Astrocyte (in vitro differentiated cells and primary cell): ENCODE data around the gene DPM3. TPM values are rescaled to one million over a fixed set of nuclear protein-coding genes. Genes with fewer than 3 reads are reported as not detected.

Experiments
- DNase-seq: peaks from one replicate; pipeline ENCODE4 v3.0.0-alpha.2; 2010; ENCODE audit warnings: low read depth
- FAIRE-seq: peaks from 2 replicates; lab custom pipeline; 2011; peaks lifted over from hg19 to GRCh38; lab: Jason Lieb, UNC
- H2AFZ ChIP-seq: 2 replicates; pipeline ENCODE4 v1.6.0; 2012; ENCODE audit warnings: low read depth, low read length, inconsistent platforms
- H3K27ac ChIP-seq: 2 replicates; pipeline ENCODE4 v1.5.1; 2011; ENCODE audit warnings: low read depth, low read length, inconsistent platforms
- H3K27me3 ChIP-seq: 2 replicates; pipeline ENCODE4 v1.6.0; 2011; ENCODE audit warnings: low read length, inconsistent platforms; ENCODE audit not compliant: insufficient read depth
- H3K36me3 ChIP-seq: 2 replicates; pipeline ENCODE4 v1.5.1; 2011; ENCODE audit warnings: low read length, inconsistent platforms; ENCODE audit not compliant: insufficient read depth
- H3K4me1 ChIP-seq: 2 replicates; pipeline ENCODE4 v1.5.1; 2011; ENCODE audit warnings: low read length, inconsistent platforms; ENCODE audit not compliant: insufficient read depth
- H3K4me2 ChIP-seq: 2 replicates; pipeline ENCODE4 v1.6.0; 2012; ENCODE audit warnings: low read length, inconsistent platforms
- H3K4me3 ChIP-seq: 2 replicates; pipeline ENCODE4 v1.5.1; 2011; ENCODE audit warnings: low read depth, mild to moderate bottlenecking, low read length, inconsistent platforms; ENCODE audit not compliant: insufficient read depth
- H3K79me2 ChIP-seq: 2 replicates; pipeline ENCODE4 v1.6.0; 2012; ENCODE audit warnings: mild to moderate bottlenecking, low read length, inconsistent platforms; ENCODE audit not compliant: insufficient read depth
- H3K9ac ChIP-seq: 2 replicates; pipeline ENCODE4 v1.6.0; 2012; ENCODE audit warnings: mild to moderate bottlenecking, low read length, inconsistent platforms
- H3K9me3 ChIP-seq: 2 replicates; pipeline ENCODE4 v1.5.1; 2012; ENCODE audit warnings: low read depth, mild to moderate bottlenecking, low read length, inconsistent platforms; ENCODE audit not compliant: insufficient read depth
- H4K20me1 ChIP-seq: 2 replicates; pipeline ENCODE4 v1.6.0; 2012; ENCODE audit warnings: low read length, inconsistent platforms; ENCODE audit not compliant: insufficient read depth
- H3K27ac Mint-ChIP-seq: one replicate; pipeline ENCODE4 v1.8.0; 2021; ENCODE audit warnings: mild to moderate bottlenecking, mixed read lengths; ENCODE audit not compliant: unreplicated experiment
- H3K27me3 Mint-ChIP-seq: one replicate; pipeline ENCODE4 v1.8.0; 2021; ENCODE audit warnings: low read depth, mixed read lengths; ENCODE audit not compliant: unreplicated experiment
- H3K36me3 Mint-ChIP-seq: one replicate; pipeline ENCODE4 v1.8.0; 2021; ENCODE audit warnings: low read depth, mixed read lengths; ENCODE audit not compliant: unreplicated experiment
- H3K4me1 Mint-ChIP-seq: one replicate; pipeline ENCODE4 v1.8.0; 2021; ENCODE audit warnings: low read depth, mixed read lengths; ENCODE audit not compliant: unreplicated experiment
- H3K4me3 Mint-ChIP-seq: one replicate; pipeline ENCODE4 v1.8.0; 2021; ENCODE audit warnings: mild to moderate bottlenecking, moderate library complexity, mixed read lengths; ENCODE audit not compliant: unreplicated experiment
- H3K9me3 Mint-ChIP-seq: one replicate; pipeline ENCODE4 v1.8.0; 2021; ENCODE audit warnings: mild to moderate bottlenecking, mixed read lengths; ENCODE audit not compliant: unreplicated experiment
- CTCF ChIP-seq: IDR thresholded peaks from 2 replicates; pipeline ENCODE4 v1.5.1; 2011; ENCODE audit warnings: low read depth, mild to moderate bottlenecking, inconsistent platforms, low read length, moderate library complexity; ENCODE audit not compliant: insufficient read depth
- EZH2 ChIP-seq: IDR thresholded peaks from 2 replicates; pipeline ENCODE4 v1.6.1; 2012; ENCODE audit warnings: mild to moderate bottlenecking, low read length, inconsistent platforms; ENCODE audit not compliant: insufficient read depth
- total RNA-seq: library from RNA; stranded (reverse); gene quantifications from 2 replicates; pipeline ENCODE4 v1.2.1, GENCODE V29; 2021

DPM3 gene
- total RNA-seq, 1 donor from 2014 or later, result 31.0 TPM

GRCh38 chr1:155183775-155184221, 43.5 kb upstream of the DPM3 start:
- DNase-seq, result no peak
- Histone ChIP-seq H3K27me3 (no peaks in the 10 kb centered on the region), H3K4me3 (no peak overlapping the region), H3K9me3 (no peaks in the 10 kb centered on the region), H3K4me2 (no peak overlapping the region), H2AFZ (no peak overlapping the region), H3K4me1 (no peaks in the 10 kb centered on the region), H3K79me2 (no peaks in the 10 kb centered on the region), H3K9ac (no peak overlapping the region), H3K36me3 (peaks cover 6% of the 10 kb centered on the region), H3K27ac (no peak overlapping the region), H4K20me1 (peaks cover 4% of the 10 kb centered on the region)
- Mint-ChIP-seq H3K36me3 (peaks cover 14% of the 10 kb centered on the region), H3K9me3 (peaks cover 3% of the 10 kb centered on the region), H3K4me1 (peaks cover 2% of the 10 kb centered on the region), H3K27me3 (peaks cover 1% of the 10 kb centered on the region), H3K27ac (no peak overlapping the region), H3K4me3 (no peak overlapping the region)
- TF ChIP-seq CTCF (no peak), EZH2 (no peak)
- no peak for FAIRE-seq

- no peak overlapping the region for H3K4me3 ChIP-seq
- Mint-ChIP-seq H3K9me3 (no peaks in the 10 kb centered on the region), H3K4me1 (peaks cover 2% of the 10 kb centered on the region), H3K36me3 (peaks cover 12% of the 10 kb centered on the region), H3K27me3 (no peaks in the 10 kb centered on the region), H3K27ac (no peak overlapping the region), H3K4me3 (no peak overlapping the region)
- H3K79me2 ChIP-seq, result no peaks in the 10 kb centered on the region
- DNase-seq (no peak), FAIRE-seq (no peak)
- no peak for TF ChIP-seq CTCF
- no peak for TF ChIP-seq EZH2
- H4K20me1 ChIP-seq, result peaks cover 11% of the 10 kb centered on the region
- H3K4me2 ChIP-seq, result no peak overlapping the region
- H2AFZ ChIP-seq, result no peak overlapping the region
- H3K9ac ChIP-seq, result no peak overlapping the region
- H3K36me3 ChIP-seq, result peaks cover 8% of the 10 kb centered on the region
- H3K4me1 ChIP-seq, result no peaks in the 10 kb centered on the region
- H3K9me3 ChIP-seq, result no peaks in the 10 kb centered on the region
- no peak overlapping the region for H3K27ac ChIP-seq
- H3K27me3 ChIP-seq, result no peaks in the 10 kb centered on the region
Observed at GRCh38 chr1:155182052-155182550, 41.8 kb upstream of the DPM3 start.

- Mint-ChIP-seq H3K27me3 (no peaks in the 10 kb centered on the region), H3K4me1 (peaks cover 2% of the 10 kb centered on the region), H3K36me3 (peaks cover 13% of the 10 kb centered on the region), H3K9me3 (no peaks in the 10 kb centered on the region), H3K4me3 (no peak overlapping the region), H3K27ac (no peak overlapping the region)
- no peak overlapping the region for H3K27ac ChIP-seq
- FAIRE-seq (no peak), DNase-seq (no peak)
- H3K27me3 ChIP-seq, result no peaks in the 10 kb centered on the region
- no peaks in the 10 kb centered on the region for H3K9me3 ChIP-seq
- H3K4me2 ChIP-seq, result no peak overlapping the region
- TF ChIP-seq CTCF, result no peak
- no peak for TF ChIP-seq EZH2
- H3K79me2 ChIP-seq, result no peaks in the 10 kb centered on the region
- peaks cover 8% of the 10 kb centered on the region for H3K36me3 ChIP-seq
- H4K20me1 ChIP-seq, result peaks cover 11% of the 10 kb centered on the region
- H3K4me3 ChIP-seq, result no peak overlapping the region
- H3K9ac ChIP-seq, result no peak overlapping the region
- no peak overlapping the region for H2AFZ ChIP-seq
- H3K4me1 ChIP-seq, result no peaks in the 10 kb centered on the region
Observed at GRCh38 chr1:155181371-155182051, 41.2 kb upstream of the DPM3 start.
